Measurements from ENCODE around the gene MEX3D.

- TF ChIP-seq CTCF (conservative IDR thresholded peaks at IDR 0.05 in 1 of 2, IDR thresholded peaks at IDR 0.05 in 1 of 2; ENCODE audit: low read depth in 1 of 2, low read length in 2 of 2): no peak
- no peak for TF ChIP-seq EZH2 (IDR thresholded peaks at IDR 0.05; ENCODE audit: low read length, missing control alignments)
Measured at GRCh38 chr19:1516395-1516753, 51.8 kb downstream of the MEX3D start.

Measured in fibroblast of lung (primary cell).